Mammary epithelial cell (primary cell): ENCODE results near the gene NAGPA.
"Not testable (repeated sequence)": the region's sequence is repeated elsewhere in the genome, so short reads cannot be mapped to it uniquely, and the experiment has no call there.

Experiments used
- CTCF ChIP-seq, 2 donors: IDR thresholded peaks in 1 of 2; conservative IDR thresholded peaks in 1 of 2; 2 replicates each; pipeline ENCODE4 v1.5.1; 2011 to 2012; ENCODE audit warnings: inconsistent platforms in 2 of 2, low read length in 2 of 2, mild to moderate bottlenecking in 2 of 2, control low read depth in 1 of 2, low read depth in 1 of 2; ENCODE audit not compliant: insufficient read depth in 1 of 2; ENCODE audit errors: extremely low read depth in 1 of 2
- EZH2 ChIP-seq: IDR thresholded peaks from 2 replicates; pipeline ENCODE4 v1.6.1; 2012; ENCODE audit warnings: low read length, inconsistent platforms, borderline replicate concordance

- not testable (repeated sequence) for TF ChIP-seq EZH2; CTCF (conservative IDR thresholded peaks at IDR 0.05 in 1 of 2, IDR thresholded peaks at IDR 0.05 in 1 of 2; ENCODE audit: extremely low read depth in 1 of 2, insufficient read depth in 1 of 2, low read depth in 1 of 2, low read length in 2 of 2)
Measured at GRCh38 chr16:5044581-5044980, 10.8 kb upstream of the NAGPA start.
